ENCODE results near the gene HLA-DMA.
A peak's percentile ranks its signal among the peaks of the same experiment; 100 is the strongest.
"Not testable (repeated sequence)": the region's sequence is repeated elsewhere in the genome, so short reads cannot be mapped to it uniquely, and the experiment has no call there.

HLA-DMA gene

GRCh38 chr6:32954986-32955802 is 2.3 kb upstream of the HLA-DMA start:
- DNase-seq (ENCODE audit: low read depth in 2 of 2): no peak

- no peak for DNase-seq (ENCODE audit: low read depth in 2 of 2)
Measured at GRCh38 chr6:32954267-32954666, 1.4 kb upstream of the HLA-DMA start.

GRCh38 chr6:32953775-32954174 is 878 bp upstream of the HLA-DMA start:
- no peak for DNase-seq (ENCODE audit: low read depth in 2 of 2)

- DNase-seq (ENCODE audit: low read depth in 2 of 2): no peak
Measured at GRCh38 chr6:32950449-32950848, 2.4 kb downstream of the HLA-DMA start.

GRCh38 chr6:32950010-32950409 is 2.9 kb downstream of the HLA-DMA start:
- no peak for DNase-seq (ENCODE audit: low read depth in 2 of 2)

- no peak for DNase-seq (ENCODE audit: low read depth in 2 of 2)
Measured at GRCh38 chr6:32949113-32949512, 3.8 kb downstream of the HLA-DMA start.

- DNase-seq (ENCODE audit: low read depth in 2 of 2): no peak
Measured at GRCh38 chr6:32947552-32948465, 5.1 kb downstream of the HLA-DMA start.

- DNase-seq (ENCODE audit: low read depth in 2 of 2): no peak
Measured at GRCh38 chr6:32946893-32947292, 6.0 kb downstream of the HLA-DMA start.

- DNase-seq (ENCODE audit: low read depth in 2 of 2): no peak
Measured at GRCh38 chr6:32945953-32946352, 6.9 kb downstream of the HLA-DMA start.

- DNase-seq (ENCODE audit: low read depth in 2 of 2): no peak
Measured at GRCh38 chr6:32945108-32945760, 7.7 kb downstream of the HLA-DMA start.

GRCh38 chr6:32943864-32944649 is 8.8 kb downstream of the HLA-DMA start:
- no peak for DNase-seq (ENCODE audit: low read depth in 2 of 2)

- DNase-seq (ENCODE audit: low read depth in 2 of 2): not testable (repeated sequence)
Measured at GRCh38 chr6:32942555-32943123, 10.3 kb downstream of the HLA-DMA start.

- peak in 1 of 2 experiments; percentile 14 for DNase-seq (ENCODE audit: low read depth in 2 of 2)
Measured at GRCh38 chr6:32941214-32941768, 11.6 kb downstream of the HLA-DMA start.

- no peak for DNase-seq (ENCODE audit: low read depth in 2 of 2)
Measured at GRCh38 chr6:32940656-32941213, 12.2 kb downstream of the HLA-DMA start, which contains the start of gene HLA-DMB. HLA-DMB (minus strand) TSS chr6:32941028; CDS start chr6:32940807, 221 bp downstream.

GRCh38 chr6:32938494-32938893 is 14.4 kb downstream of the HLA-DMA start:
- DNase-seq (ENCODE audit: low read depth in 2 of 2): no peak

- DNase-seq (ENCODE audit: low read depth in 2 of 2): no peak
Measured at GRCh38 chr6:32937230-32937633, 15.7 kb downstream of the HLA-DMA start.

- DNase-seq (ENCODE audit: low read depth in 2 of 2): no peak
Measured at GRCh38 chr6:32936239-32937152, 16.4 kb downstream of the HLA-DMA start.

- no peak for DNase-seq (ENCODE audit: low read depth in 2 of 2)
Measured at GRCh38 chr6:32935551-32936238, 17.2 kb downstream of the HLA-DMA start.
